ENCODE measurements around the gene SPNS2.

SPNS2 gene

DNA sequence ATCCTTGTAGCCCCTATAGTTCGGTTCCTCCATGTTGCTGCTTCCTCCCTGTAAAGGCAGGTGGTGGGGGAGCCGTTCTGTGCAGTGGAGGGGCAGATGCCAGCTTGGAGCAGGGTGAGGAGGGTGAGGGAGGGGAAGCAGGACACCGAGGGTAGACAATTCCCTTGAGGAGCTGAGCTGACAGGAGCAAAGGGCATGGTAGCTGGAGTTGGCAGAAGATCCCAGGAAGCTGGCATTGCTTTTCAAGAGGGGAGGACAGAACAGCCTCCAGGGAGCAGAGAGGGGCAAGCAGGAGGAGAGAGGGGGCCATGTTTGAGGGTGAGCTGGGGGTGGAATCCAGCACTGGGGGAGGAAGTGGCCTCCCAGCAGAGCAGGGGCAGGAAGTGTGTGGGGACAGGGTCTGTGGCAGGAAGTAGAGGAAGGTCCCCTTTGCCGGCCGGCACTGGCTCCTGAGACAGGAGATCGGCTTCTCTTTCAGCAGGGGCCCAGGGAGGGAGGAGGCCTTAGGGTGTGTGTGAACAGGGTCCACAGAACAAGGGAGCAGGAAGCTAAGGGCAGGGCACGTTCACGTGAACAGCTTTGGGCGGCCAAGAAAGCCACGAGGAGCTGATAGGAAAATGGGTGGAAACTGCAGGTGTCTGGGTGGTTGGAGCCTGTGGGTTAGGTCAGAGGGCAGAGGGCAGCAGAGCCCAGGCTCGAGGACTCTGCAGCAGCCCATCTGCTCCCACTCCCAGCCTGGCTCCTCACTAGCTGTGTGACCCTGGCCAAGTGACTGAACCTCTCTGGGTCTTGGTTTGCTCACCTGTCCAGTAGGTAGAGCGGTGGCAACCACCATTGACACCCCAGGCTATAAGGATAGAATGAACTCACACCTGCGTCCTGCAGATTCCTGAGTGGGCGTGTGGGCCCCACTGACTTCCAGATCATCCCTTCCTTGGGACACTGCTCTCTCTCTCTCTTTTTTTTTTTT, 17.5 kb upstream of the SPNS2 start:
- DNase-seq: no peak

DNA sequence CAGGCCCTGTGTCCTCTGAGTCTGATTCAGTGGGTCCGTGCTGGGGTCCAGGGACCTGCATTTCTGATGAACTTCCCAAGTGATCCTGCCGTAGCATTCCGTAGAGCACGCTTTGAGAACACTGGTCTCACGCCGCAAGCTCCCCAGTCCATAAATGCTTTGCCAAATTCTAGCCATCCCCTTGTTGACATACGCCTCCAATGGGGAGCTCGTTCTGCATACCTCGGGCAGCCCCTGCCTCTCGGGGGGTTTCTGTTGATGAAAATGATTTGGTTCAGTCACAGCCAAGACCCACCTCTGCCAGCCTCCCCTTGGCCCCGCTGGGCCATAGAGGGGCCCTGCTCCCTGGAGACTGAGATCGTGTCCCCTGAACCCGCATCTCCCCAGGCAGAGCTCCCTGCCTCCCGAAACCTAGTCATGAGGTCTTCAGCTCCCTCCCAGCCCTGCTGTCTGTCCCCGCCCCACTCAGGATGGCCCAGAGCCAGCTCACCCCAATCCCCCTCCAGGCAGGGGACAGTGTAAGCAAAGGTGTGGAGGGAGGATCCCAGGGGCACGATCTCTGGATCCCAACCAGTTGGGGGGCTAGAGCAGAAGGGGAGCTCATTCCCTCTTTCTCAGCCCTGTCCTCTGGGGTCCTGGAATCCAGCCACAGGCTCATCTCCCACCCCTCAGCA, 16.2 kb upstream of the SPNS2 start:
- no peak for DNase-seq

DNA sequence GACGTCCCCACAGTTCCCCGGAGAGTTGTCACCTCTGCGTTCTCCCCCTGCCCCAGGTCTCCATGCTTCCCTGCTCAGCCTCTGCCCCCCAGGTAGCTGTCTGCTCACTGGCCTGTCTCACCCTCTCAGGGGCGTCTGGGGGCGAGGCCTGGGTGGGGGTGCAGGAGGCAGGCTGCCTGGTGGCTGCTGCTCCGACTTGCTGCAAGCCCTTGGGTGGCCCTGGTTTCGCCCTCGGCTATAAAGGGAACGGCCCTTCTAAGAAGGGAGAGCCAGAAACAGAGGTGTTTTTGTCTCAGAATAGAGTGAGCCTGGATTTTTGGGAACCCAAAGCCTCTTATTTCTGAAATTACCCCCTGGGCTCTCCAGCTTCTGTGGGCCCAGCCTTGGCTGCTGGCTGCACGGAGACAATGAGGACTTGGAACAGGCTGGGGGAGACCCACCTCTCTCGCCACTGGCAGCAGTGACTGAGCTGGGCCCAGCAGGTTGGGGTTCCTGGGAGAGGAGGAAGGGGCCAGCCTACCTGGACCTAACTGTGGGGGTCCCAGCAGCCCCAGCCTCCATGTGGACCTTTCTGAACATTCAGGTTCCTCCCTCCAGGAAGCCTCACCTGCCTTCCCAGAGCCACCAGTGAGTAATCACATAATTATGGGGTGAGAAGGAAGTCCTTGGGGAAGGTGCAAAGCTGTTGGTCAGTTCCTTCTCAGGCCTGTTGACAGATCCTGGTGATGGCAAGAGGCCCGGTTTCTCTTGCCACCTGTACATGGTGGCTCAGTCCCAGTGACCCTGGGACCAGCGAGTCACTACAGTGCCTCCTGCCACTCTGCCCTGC, 15.5 kb upstream of the SPNS2 start:
- DNase-seq: no peak

DNA sequence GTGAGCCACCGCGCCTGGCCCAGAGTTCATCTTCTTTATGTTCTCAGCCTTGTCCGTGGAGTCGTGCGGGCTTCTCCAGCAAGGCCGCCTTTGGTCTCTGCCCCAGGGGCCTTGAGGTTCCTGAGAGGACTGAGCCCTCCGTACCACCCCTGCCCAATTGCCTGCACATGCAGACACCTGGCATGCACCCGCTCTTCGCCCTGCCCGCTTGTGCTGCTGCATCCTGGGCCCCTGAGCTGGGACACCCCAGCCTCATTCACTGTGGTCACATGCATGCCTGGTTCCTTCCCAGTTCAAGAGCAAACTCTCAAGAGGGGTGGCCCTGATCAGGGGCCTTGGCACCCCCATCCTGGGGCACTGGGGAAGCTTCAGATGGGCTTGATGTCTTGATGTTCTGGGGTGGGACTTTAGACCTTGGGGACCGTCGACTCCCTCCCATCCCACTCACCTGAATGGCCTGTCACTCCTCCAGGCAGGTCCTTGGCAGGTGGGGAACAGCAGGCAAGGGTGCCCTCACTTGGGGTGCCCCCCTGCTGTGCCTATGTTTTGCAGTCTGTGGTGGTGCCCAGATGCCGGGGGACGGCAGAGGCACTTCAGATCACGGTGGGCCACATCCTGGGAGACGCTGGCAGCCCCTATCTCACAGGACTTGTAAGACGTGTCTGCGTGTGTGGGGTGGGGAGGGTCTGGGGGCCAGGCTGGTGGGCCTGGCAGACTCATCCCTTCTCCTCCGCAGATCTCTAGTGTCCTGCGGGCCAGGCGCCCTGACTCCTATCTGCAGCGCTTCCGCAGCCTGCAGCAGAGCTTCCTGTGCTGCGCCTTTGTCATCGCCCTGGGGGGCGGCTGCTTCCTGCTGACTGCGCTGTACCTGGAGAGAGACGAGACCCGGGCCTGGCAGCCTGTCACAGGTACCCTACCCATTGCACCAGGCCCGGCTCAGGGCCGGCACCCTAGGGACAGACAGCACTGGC, 12.7 kb upstream of the SPNS2 start:
- DNase-seq: no peak

DNA sequence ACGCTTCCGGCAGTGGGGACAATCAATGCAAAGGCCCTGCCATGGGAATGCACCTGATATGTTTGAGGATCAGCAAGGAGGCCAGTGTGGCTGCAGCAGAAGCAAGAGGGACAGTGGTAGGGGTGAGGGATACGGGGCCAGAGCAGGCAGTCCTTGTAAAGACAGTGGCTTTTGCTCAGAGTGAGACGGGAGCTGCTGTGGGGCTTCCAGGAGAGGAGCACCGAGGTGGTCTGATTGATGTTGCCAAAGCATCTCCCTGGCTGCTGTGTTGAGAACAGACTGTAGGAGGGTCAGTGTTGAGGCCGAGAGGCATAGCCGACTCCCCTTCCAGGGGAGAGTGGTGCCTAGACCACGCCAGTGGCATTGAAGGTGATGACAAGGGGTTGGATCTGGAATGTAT, 11.4 kb upstream of the SPNS2 start:
- no peak for DNase-seq

DNA sequence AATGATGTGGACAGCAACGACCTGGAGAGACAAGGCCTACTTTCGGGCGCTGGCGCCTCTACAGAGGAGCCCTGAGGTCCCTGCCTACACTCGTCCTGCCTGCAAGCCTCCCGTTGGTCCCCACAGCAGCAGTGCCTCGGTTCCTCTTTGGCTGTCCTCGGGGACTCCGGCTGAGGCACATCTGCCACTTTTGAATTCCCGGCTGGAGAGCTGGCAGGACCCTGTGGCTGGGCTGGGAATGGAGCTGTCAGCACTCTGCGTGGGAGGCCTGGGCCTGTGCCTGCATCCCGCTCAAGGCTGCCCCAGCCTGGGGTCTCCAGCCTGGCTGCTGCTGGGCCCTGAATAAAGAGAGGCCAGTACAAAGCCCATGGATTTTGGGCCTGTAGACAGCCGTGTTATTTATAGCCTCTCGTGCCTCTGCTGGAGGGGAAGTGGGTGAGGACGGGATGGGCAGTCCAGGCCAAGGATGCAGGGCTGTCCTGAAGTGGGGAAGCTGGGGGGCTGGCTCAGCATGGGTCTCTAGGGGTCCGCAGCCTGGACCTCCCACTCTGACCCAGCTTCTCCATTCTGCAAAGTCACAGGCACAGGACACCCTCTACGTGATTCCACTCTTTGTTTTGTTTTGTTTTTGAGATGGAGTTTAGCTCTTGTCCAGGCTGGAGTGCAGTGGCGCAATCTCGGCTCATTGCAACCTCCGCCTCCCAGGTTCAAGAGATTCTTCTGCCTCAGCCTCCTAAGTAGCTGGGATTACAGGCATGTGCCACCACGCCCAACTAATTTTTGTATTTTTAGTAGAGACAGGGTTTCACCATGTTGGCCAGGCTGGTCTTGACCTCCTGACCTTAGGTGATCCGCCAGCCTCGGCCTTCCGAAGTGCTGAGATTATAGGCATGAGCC, 10.6 kb upstream of the SPNS2 start:
- no peak for DNase-seq

DNA sequence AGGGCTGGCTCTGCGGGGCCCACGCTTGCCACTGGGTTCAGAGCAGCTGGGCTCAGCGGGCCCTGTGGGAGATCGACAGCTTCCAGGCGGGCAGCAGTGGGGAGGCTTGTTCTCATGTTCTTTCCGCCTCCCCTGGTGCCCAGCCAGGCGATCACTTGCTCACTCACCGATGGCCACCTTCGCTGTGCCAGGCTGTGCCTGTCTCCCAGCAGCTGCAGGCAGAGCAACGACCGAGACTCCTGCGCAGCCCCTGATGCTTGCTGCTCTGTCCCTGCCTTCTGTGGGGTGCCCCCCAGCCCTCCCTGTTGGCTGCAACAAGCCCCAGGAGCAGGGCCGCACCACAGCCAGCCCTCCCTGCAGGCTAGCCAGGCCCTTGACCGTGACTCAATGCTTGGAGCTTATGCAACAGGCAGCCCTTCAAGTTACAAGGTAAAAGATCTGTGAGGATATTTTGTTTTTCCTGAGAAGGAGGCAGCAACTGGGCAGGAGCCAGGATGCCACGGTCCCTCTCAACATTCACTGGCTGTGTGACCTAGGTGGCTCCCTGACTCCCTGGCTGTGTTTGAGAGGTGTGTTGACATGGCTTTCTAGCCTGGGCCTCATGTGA, 9.6 kb upstream of the SPNS2 start:
- DNase-seq: no peak

DNA sequence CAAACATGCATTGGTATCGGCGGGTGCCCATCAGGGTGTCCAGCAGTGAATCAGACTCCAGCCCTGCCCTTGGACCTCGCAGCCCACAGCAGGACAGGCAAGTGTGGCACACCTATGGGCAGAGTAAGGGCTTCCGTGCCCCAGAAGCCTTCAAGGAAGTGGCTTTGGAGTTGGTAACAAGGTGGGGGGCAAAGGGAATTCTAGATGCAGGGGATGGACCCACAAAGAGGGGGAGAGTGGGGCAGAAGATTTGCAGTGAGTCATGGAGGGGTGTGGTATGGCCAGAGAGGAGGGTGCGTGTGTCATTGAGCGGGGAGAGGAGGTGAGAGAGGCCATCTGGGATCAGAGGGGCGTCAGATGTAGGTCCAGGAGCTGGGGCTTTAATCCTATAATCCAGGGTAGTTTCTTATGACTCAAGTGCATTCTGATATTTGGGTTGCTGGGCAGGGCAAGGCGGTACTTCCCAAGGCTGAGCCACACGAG, 8.5 kb upstream of the SPNS2 start:
- no peak for DNase-seq

DNA sequence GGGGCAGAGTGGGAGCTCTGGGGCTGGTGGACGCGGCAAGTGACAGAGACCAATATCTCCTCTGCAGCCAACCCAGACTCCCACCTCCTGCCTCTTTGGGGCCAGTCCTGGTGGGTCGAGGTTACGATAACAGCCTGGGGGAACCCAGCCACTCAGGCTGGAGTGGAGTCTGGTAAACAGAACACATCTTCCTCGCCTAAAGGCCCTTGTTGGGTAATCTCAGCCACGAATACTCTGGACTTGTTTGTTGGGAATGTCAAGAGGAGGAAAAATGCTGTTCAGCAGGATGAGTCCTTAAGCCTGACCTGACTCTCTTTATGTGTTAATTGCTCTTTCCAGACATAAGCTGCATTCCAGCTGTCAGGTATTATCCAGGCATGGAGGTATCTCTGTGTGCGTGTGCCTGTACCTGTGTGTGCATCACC, 8.0 kb upstream of the SPNS2 start:
- no peak for DNase-seq

DNA sequence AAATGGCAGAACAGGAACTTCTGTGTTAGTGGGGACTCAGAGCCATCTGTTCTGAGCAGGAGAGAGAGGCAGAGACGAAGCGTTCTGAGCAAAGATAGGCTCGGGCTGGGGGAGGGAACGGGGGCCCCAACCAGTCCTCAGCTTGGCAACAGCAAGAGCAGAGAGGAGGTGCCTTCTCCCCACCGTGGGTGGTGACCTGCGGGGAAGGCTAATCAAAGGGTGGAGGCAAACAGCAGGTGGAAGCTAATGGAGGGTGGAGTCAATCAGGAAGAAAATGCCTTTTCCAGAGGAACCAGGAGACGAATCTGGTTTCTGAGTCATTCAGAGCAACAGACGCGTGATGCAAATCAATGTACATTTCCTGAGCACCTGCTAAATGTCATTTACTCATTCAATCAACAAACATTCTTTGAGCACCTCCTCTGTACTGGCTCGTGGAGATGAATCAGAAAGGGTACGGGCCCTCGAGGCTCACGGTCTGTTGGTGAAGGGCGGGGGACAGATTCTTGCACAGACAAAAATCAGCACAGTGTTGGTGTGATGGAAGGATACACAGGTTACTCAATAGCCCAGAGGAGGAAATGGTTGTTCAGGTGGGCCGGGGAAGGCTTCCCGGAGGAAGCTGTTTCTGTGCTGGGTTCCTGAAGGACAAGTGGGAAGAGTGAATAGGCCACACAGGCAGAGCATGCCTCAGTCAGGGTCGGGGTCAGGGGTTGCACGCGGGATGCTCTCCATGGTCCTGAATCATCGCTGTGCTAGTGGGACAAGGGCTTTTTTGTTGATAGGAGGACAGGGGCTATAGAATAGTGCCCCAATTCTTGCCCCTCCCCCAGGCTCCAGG, 5.7 kb upstream of the SPNS2 start:
- no peak for DNase-seq

DNA sequence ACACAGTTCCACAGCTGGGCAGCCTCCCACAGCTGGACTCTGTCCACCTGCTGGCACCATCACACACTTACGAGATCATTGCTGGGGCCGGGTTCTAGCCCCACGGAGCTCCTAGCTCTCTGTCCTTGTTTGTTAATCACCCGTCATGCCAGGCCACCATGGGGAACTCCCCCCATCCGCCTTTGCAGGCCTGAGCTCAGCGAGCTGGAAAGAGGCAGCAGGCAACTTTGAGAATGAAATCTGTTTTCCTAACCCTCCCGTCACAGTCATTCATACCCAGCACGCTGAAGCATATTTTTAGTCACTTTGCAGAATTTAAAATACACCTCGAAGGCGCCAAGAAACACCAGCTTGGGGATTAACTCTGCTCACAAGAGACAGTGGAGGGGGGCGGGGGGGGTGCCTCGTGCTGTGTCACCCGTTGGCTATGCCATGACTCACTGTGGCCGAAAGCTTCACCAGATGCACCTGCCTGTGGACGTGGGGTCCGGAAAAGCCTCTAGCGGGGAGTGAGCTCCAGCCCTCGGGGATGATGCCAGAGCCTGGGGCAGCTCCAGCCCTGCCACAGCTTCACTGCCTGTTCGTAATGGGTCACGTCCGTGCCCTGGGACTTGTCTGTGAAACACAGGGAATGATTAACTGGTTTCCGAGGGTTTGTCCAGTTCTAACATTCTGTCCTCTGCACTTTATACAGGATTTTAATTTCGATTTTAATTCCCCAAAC, 1.4 kb upstream of the SPNS2 start:
- DNase-seq: no peak

DNA sequence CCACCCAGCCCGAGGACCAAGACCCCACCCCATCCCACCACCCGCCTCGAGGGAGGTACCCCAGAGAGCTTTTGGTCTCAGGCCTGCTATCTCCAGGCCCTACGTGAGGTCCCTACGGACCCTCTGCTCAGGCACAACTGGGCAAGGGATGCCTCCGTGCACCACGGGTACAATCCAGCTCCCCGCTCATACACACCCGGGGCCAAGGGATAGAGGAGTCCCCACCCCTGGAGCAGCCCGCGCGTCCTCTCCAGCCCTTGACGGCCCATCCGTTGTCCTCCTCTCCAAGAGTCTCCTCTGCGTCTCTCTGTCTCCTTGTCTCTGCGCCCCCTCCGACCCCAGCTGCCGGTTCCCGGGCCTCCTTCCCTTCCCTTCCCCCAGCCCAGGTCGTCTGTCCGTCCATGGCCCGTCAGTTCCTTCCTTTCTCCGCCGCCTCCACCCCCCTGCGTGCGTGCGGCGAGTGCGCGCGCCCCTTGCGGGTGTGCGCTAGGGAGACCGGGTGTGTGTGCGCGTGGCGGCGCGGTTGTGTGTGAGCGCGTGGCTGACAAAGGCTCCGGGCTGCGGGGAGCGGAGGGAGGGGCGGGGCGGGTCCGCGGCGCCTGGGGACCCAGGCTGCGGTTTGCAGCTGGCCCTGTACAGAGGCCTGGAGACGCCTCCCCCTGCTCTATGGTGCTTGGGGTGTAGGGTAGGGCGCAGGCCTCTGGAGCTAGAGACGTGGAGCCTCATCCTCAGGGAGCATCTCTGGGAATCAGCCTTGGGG, 930 bp downstream of the SPNS2 start:
- DNase-seq: no peak

DNA sequence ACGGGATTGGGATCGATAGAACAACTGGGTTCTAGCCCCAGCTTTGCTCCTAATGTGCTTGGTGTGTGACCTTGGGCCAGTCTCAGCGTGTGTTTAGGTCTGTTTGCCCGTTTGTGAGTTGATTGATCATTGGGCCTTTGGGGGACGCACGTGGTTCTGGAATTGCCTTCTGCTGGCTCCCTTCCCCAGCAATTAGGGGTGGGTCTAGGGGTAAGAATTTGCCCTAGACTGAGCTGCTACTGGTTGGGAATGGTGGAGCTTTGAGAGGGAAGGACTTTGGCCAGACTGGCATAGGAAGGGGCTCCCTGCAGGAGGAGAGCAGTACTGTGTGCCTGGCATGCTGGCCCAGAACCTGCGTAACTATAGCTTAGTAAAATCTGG, 1.5 kb downstream of the SPNS2 start:
- DNase-seq: no peak

DNA sequence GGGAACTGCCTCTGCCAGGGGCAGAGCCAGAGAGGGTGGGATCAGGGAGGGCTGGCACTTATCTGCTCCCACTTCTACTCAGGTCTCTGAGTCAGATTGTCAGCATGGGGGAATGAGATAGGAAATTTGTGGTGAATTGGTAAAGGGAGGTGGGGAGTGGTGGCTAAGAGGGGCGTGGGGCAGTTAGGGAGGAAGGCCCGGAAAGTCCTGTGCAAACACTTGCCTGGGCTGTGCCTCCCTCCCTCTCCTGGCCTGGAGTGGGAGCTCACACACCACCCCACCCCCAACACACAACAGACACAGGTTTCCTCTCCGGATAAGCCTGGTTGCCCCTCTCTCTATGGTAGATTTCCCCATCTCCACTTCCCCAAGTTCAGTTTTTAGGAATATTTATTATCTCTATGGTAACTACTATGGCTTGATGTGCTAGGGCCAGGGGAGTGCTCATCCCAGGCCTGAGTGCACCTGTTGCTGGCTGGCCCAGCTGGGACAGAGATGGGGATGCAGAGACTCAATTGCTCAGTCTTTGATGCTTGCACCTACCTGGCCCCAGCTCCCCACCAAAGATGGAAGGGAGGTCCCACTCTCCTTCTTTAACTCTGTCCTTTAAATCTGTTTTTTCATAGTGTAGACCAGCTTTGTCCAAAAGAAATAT, 2.7 kb downstream of the SPNS2 start:
- DNase-seq: no peak

DNA sequence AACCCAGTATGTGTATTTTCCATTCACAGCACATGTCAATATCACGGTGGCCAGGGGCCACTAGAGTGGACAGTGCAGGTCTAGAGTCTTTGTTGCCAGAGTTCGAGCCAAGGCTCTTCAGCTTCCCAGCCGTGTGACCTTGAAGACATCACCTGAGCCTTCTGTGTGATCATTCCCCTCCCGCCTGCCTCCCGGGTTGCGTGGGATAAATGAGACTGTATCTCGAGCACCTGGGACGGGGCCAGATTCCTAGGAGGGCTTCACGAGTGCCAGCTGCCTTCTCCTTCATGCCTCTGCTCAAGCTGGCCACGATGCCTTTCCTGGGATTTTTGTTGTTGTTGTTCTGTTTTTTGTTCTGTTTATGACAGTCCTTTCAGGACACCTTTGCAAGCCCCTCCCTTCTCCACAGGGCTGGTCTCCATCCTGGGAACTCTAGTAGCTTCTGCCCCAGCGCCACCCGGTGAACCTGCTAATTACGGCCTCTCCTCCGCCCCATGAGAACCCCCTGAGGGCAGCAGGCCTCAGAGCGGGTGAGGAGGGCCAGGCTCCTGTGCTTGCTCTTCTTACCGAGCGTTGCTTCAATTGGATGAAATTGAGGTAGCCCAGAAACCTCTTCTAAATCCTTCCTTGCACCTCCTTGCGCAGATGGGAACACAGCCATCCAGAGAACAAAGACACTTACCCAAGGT, 3.9 kb downstream of the SPNS2 start:
- DNase-seq: no peak

DNA sequence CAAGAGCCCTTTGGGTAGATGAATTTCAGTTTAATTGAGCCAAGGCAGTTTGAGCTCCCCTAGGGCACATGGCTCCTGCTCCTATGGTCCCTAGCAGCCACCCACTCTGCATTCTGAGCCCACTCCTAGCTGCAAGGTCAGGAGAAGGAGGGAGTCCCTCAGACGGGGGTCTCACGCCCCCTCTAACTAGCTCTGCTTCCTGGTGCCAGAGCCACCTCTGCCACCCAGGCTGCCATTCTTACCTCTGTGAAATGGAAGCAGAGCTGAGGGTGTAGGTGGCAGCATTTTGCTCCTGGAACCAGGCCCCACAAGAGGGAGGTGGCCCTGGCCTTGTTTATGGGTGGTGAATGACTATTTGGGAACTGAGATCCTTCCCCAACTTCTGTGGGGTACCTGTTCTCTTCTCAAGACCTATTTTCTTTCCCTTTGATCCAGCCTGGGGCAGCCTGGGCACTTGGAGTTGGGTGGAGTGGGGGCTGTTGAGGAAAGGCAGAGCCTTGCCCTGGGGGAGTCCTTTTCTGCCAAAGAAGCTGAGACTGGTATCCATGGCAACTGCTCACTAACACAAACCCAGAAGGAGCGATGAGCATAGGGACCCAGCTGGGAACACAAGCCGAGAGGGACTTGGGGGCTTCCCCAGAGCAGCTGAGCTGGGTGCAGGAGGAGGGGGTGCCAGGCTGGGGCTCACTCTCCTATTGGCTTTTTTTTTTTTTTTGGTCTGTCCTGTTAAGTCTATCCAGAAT, 4.8 kb downstream of the SPNS2 start:
- no peak for DNase-seq
